ENCODE results near the gene THSD4.

Gene THSD4

DNA sequence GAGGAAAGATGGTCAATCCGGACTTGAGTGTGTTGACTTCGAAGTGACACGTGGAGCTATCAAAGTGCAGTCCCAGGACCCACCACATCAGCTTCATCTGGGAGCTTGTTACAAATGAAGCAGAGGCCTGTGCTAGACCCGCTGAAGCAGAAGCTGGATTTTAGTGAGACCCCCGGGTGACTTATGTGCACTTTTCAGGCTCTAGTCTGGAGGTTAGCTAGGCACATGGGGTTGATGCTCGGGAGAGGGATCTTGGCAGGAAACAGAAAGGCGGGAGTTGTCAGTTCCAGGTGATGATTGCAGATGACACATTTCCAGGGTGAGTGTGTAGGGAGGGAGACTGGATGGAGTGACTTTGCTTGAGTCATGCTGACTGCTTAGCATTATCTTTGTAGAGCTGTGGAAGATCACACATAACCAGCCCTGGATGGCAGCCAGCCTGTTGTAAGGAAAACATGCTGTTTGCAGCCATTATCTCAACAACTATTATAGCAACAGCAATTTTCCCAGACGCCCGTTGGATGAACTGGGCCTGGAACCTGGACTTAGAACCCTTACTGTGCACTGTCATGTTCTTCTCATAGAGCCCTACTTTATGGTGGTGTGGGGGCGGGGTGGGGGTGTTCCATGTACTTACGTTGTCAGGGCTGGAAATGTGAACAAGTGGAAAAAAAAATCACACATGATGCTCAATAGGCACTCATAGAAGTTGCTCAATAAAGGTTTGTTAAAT lies 122.4 kb downstream of the THSD4 start:
- no peak overlapping the region for H3K4me3 ChIP-seq (replicated peaks; ENCODE audit: low read depth, low read length)
- DNase-seq (ENCODE audit: extremely low read depth, low read depth) = peak; percentile 84
- TF ChIP-seq CTCF (IDR thresholded peaks at IDR 0.05; ENCODE audit: low read depth, low read length, missing control alignments) = no peak

GRCh38 chr15:71238926-71239325 lies 123.7 kb downstream of the THSD4 start:
- no peak overlapping the region for H3K4me3 ChIP-seq (replicated peaks; ENCODE audit: low read depth, low read length)
- TF ChIP-seq CTCF (IDR thresholded peaks at IDR 0.05; ENCODE audit: low read depth, low read length, missing control alignments) = no peak
- DNase-seq (ENCODE audit: extremely low read depth, low read depth) = no peak

DNA sequence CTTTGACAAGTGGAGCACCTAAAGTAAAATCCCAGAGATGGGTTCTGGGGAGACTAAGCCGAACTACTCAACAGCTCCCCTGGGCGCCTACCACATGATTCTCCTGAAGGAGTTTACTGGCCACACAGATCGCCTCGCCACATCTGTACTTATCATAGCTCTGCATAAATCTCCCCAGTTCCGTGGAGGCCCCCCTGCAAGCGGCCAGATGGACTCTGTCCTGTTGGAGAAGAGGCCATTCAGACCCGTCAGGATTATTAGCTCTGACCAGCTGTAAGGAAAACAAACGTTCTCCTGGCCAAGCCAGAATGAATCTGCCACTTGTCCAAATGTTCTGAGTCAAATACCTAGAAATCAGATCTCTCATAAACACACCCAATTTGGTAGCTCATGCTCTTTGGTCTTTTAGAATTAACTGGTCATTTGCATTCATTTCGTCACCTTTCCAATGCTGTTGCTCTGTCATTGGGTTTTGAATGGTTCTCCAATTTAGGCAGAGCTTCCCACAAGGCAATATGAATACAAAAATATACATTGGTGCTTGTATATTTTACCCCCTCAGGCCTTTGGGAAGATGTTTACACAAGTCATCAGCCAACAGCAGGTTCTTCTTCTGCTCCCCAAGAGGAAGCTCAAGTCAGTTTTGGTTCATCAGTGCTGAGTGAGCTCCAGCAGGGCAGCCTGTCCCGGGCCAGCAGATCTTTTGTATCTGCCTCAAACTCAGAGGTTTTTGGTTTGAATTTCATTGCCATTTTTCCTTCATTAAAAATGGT lies 124.5 kb downstream of the THSD4 start:
- TF ChIP-seq CTCF (IDR thresholded peaks at IDR 0.05; ENCODE audit: low read depth, low read length, missing control alignments) = no peak
- DNase-seq (ENCODE audit: extremely low read depth, low read depth) = no peak
- no peak overlapping the region for H3K4me3 ChIP-seq (replicated peaks; ENCODE audit: low read depth, low read length)

GRCh38 chr15:71242292-71242691 lies 127.0 kb downstream of the THSD4 start:
- no peak for TF ChIP-seq CTCF (IDR thresholded peaks at IDR 0.05; ENCODE audit: low read depth, low read length, missing control alignments)
- DNase-seq (ENCODE audit: extremely low read depth, low read depth) = no peak
- no peak overlapping the region for H3K4me3 ChIP-seq (replicated peaks; ENCODE audit: low read depth, low read length)

GRCh38 chr15:71244250-71244649 lies 129.0 kb downstream of the THSD4 start:
- no peak overlapping the region for H3K4me3 ChIP-seq (replicated peaks; ENCODE audit: low read depth, low read length)
- TF ChIP-seq CTCF (IDR thresholded peaks at IDR 0.05; ENCODE audit: low read depth, low read length, missing control alignments) = no peak
- no peak for DNase-seq (ENCODE audit: extremely low read depth, low read depth)

DNA sequence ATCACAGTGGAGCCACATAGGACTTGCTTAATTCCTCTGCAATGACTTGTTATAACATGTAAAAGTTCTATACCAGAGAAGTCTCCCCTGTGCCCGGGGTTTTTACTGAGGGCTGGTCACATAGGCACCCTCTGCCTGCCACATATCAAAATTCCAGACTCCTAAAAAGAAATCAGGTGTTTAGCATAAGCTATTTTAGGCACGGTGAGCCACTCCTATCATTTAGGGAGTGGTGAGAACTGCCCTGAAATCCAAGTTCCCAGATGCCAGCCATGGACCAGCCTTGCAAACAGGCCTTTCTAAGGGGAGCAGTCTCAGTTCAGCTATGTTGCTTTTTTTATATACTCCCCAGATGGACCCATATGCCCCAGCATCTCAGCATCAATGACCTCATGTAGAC lies 130.3 kb downstream of the THSD4 start:
- no peak for DNase-seq (ENCODE audit: extremely low read depth, low read depth)
- TF ChIP-seq CTCF (IDR thresholded peaks at IDR 0.05; ENCODE audit: low read depth, low read length, missing control alignments) = no peak
- no peak overlapping the region for H3K4me3 ChIP-seq (replicated peaks; ENCODE audit: low read depth, low read length)
